GM13976 (cell line): ENCODE measurements around the gene CDH22.

Source experiments
- DNase-seq: peaks from one replicate; pipeline ENCODE4 v3.0.0; 2012; ENCODE audit warnings: low spot score
- in situ Hi-C: fragments of 300-500 bp; cut with MboI; formaldehyde crosslinking; loops from one replicate; pipeline ENCODE4 v1.12.0; 2022; ENCODE audit warnings: low sequenced_read_pairs, mixed read lengths, inconsistent platforms; ENCODE audit not compliant: unreplicated experiment
- TF ChIP-seq, protein P1 (sequence below): IDR thresholded peaks from 2 replicates; pipeline ENCODE4 v1.5.1; 2012; ENCODE audit warnings: borderline replicate concordance, mild to moderate bottlenecking; ENCODE audit not compliant: insufficient read depth; ENCODE audit errors: extremely low read depth, missing control alignments, control extremely low read depth

Gene CDH22

DNA sequence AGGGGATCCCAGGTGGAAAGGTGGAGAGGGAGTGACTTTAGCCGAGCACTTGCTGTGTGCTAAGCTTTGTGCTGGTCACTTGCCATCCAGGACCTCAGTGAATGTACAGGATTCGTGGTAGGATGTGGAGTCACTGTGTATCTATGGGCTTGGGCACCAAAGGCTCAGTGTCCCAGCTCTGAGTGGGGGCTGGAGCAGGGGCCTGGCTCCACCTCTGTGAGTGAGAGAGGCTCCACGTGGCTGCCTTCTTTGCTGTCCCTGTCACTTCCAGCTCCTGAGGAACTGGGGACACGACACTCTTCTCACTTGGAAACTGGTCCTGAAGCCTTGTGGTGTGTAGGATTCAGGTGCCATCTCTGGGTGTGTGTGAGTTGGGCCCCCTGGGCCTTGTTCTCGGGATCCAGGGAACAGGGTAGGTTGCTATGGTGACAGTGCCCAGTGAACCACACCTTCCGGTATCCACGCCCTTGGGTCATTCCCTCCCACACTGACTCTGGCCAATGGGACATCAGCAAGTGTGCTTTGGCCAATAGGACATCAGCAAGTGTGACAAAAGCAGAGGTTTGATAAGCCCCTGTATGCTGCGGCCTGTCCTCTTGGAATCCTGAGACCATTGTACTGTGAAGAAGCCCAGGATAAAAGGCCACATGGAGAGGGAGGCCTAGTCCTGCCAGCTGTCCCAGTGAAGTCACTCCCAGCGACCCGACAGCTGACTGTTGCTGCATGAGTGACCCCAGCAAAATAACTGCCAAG is 87.7 kb downstream of the CDH22 start:
- TF ChIP-seq, protein P1, sequence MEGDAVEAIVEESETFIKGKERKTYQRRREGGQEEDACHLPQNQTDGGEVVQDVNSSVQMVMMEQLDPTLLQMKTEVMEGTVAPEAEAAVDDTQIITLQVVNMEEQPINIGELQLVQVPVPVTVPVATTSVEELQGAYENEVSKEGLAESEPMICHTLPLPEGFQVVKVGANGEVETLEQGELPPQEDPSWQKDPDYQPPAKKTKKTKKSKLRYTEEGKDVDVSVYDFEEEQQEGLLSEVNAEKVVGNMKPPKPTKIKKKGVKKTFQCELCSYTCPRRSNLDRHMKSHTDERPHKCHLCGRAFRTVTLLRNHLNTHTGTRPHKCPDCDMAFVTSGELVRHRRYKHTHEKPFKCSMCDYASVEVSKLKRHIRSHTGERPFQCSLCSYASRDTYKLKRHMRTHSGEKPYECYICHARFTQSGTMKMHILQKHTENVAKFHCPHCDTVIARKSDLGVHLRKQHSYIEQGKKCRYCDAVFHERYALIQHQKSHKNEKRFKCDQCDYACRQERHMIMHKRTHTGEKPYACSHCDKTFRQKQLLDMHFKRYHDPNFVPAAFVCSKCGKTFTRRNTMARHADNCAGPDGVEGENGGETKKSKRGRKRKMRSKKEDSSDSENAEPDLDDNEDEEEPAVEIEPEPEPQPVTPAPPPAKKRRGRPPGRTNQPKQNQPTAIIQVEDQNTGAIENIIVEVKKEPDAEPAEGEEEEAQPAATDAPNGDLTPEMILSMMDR: no peak
- in situ Hi-C loops: loop anchor here (10.0 kb wide), 1 partner anchor 56 kb away; no protein-coding TSS in a partner anchor
- DNase-seq: no peak

DNA sequence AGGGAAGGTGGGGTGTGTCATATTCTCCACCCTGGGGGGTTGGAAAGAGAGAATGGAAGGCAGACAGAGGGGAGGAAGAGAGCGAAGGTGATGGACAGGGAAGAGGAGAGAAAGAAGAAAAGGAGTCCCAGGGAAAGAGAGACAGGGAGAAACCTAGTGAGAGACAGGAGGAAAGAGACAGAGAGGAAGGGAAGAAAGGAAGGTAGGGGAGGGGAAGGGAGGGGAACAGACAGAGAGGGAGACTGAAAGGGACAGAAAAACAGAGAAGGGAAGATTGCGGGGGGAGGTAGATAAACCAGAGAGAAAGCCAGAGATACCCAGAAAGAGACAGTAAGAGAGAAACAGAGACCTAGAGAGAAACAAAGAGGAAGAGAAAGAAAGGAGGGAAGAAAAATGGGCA is 88.4 kb downstream of the CDH22 start:
- TF ChIP-seq, protein P1: no peak
- in situ Hi-C loops: loop anchor here (10.0 kb wide), 1 partner anchor 55 kb away; no protein-coding TSS in a partner anchor

DNA sequence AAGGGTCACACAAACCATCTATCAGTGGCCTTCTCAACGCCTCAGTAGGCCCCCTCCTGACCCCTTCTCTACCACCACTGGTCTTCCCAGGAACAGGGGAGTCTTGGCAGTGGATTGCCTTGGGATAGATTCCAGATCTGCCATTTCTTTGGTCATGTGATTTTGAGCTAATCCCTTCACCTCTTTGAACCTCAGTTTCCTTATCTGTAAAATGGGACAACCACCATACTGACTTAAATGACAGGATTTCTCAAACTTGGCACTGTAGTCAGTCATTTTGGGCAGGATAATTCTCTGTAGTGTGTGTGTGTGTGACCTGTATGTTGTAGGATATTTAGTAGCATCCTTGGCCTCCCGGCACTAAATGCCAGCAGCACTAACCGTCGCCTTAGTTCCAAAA is 89.1 kb downstream of the CDH22 start:
- TF ChIP-seq, protein P1: no peak
- DNase-seq: no peak
- in situ Hi-C loops: no loop called here

More for the DNA sequence above, 88.4 kb downstream of the CDH22 start:
- no peak for DNase-seq

DNA sequence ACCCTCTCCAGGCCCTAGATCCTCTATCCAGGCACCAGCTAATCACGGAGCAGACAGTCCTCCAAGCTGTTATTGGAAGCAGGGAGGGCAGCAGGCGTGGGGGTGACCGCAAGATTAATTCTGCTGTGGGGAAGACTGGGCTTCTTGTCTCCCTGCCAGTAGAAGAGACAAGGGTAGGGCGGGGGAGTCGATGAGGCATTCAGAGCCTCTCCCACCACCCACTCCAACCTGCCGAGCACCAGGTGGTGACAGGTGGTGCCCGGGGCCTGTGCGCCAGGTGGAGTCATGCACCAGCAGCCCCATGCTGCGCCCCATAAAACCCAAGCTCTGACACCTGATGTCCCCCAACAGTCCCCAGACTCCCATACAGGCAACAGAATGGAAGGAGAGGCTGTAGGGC is 89.6 kb downstream of the CDH22 start:
- in situ Hi-C loops: no loop called here
- TF ChIP-seq, protein P1: no peak
- no peak for DNase-seq

DNA sequence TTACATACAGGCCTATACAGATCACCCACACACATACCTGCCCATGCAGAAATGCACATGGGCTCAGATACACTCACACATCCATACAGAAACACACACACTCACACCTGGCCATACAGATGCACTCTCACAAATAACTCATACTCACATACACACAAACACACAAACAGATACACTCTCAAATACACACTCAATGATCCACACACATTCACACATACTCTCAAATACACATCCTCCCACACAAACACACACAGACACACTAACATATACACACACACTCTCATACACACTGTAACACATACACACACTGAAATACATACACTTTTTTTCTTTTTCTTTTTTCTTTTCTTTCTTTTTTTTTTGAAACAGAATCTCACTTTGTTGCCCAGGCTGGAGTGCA is 90.7 kb downstream of the CDH22 start:
- TF ChIP-seq, protein P1: no peak
- DNase-seq: no peak
- in situ Hi-C loops: no loop called here

DNA sequence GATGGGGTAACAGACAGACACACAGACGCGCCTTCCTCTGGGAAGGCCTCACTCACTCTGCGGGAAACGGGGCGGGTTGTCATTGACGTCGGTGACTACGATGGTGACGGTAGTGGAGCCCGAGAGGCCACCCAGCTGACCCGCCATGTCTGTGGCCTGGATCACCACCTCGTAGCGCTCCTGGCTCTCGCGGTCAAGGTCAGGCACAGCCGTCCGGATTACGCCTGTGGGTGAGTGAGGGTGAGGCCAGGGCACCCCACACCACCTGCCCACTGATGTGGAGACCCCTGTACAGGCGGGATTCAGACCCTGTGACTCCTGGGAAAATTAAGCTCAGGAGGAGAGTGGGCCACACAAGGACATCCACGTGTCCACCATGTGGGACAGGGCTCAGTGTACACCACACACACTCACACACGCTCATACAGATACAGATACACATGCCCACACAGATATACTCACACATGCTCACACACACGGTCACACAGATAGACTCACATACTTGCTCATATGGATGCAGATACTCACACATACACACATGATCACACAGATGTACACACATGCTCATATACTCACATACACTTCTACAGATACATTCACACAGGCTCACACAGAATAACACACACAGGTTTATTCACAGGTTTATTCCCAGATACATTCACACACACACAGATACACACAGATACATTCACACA is 91.4 kb downstream of the CDH22 start:
- TF ChIP-seq, protein P1: no peak
- in situ Hi-C loops: no loop called here
- DNase-seq: no peak
